ENCODE measurements around the gene C2orf72. TPM values are rescaled to one million over a fixed set of nuclear protein-coding genes. Genes with fewer than 3 reads are reported as not detected.

The C2orf72 gene
- total and polyA plus RNA-seq, 2 of the 13 experiments (the other 11 are each of a cell fraction or from before 2014, with no cell fraction given): 147 to 203 TPM

DNA sequence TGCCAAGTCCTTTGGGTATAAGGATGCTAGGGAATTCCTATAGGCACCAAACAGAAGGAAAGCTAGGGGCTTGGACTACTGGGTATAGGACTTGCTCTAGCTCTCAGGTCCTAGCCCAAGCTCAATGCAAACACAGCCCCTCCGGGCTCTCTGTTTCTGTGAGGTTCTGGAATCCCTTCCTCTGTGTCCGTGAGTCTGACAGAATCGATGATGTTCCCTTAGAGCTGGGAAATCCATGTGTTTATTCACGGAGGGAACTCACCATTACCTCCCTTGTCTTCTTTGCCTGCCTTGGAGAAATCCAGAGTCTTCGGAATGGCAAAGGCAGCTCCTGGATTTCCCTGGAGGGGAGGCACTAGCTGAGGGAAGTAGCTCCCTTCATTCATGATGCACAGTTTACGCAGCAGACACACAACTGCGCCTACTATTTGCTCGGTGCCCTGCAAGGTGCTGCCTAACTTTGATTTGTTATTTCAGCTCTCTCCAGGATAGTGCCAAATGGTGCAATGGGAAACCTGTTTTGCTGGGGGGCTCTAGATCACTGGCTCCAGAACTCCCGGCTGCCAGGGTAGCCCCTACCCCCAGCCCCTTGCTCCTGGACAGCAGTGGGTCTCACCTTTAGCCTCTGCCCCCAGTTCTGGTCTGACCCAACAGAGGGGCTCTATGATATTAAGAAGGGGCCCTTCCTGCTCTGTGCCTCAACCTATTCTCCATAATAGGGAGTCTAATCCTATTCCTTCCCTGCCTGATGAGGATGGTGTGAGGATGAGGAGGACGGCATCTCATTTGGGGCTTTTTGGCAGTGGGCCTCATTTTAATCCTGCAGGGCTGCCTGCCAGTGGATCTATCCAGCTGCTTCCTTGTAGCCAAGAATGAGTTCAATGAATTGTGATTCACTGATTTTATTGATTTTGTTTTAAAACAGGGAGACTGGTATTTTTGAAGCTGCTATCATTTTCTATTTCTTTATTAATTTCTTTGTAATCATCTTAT is 10.9 kb downstream of the C2orf72 start (continued):
- TF ChIP-seq, protein P1, sequence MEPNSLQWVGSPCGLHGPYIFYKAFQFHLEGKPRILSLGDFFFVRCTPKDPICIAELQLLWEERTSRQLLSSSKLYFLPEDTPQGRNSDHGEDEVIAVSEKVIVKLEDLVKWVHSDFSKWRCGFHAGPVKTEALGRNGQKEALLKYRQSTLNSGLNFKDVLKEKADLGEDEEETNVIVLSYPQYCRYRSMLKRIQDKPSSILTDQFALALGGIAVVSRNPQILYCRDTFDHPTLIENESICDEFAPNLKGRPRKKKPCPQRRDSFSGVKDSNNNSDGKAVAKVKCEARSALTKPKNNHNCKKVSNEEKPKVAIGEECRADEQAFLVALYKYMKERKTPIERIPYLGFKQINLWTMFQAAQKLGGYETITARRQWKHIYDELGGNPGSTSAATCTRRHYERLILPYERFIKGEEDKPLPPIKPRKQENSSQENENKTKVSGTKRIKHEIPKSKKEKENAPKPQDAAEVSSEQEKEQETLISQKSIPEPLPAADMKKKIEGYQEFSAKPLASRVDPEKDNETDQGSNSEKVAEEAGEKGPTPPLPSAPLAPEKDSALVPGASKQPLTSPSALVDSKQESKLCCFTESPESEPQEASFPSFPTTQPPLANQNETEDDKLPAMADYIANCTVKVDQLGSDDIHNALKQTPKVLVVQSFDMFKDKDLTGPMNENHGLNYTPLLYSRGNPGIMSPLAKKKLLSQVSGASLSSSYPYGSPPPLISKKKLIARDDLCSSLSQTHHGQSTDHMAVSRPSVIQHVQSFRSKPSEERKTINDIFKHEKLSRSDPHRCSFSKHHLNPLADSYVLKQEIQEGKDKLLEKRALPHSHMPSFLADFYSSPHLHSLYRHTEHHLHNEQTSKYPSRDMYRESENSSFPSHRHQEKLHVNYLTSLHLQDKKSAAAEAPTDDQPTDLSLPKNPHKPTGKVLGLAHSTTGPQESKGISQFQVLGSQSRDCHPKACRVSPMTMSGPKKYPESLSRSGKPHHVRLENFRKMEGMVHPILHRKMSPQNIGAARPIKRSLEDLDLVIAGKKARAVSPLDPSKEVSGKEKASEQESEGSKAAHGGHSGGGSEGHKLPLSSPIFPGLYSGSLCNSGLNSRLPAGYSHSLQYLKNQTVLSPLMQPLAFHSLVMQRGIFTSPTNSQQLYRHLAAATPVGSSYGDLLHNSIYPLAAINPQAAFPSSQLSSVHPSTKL (CRISPR knock-in tag; IDR thresholded peaks at IDR 0.05): no peak
- TF ChIP-seq KDM6A (CRISPR knock-in tag; IDR thresholded peaks at IDR 0.05; ENCODE audit: low read depth): no peak
- TF ChIP-seq, protein P2, sequence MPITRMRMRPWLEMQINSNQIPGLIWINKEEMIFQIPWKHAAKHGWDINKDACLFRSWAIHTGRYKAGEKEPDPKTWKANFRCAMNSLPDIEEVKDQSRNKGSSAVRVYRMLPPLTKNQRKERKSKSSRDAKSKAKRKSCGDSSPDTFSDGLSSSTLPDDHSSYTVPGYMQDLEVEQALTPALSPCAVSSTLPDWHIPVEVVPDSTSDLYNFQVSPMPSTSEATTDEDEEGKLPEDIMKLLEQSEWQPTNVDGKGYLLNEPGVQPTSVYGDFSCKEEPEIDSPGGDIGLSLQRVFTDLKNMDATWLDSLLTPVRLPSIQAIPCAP (CRISPR knock-in tag; IDR thresholded peaks at IDR 0.05; ENCODE audit: low read depth): no peak
- TF ChIP-seq POLR2G (IDR thresholded peaks at IDR 0.05; ENCODE audit: low read depth, low read length): peak; percentile 68; the same call in 1 of the 2 replicates
- no peak for TF ChIP-seq SP5 (CRISPR knock-in tag; IDR thresholded peaks at IDR 0.05; ENCODE audit: borderline replicate concordance, low read depth)
- TF ChIP-seq ETV6 (CRISPR knock-in tag; conservative IDR thresholded peaks at IDR 0.05): no peak
- TF ChIP-seq HNRNPH1 (optimal IDR thresholded peaks at IDR 0.05; ENCODE audit: low read depth, low read length): no peak
- 0 out of 2 replicates have a peak, but pooled peaks have one; percentile 4 for TF ChIP-seq SMAD3 (CRISPR knock-in tag; IDR thresholded peaks at IDR 0.05)
- TF ChIP-seq ZNF496 (CRISPR knock-in tag; IDR thresholded peaks at IDR 0.05; ENCODE audit: insufficient replicate concordance): no peak
- TF ChIP-seq, protein P3, sequence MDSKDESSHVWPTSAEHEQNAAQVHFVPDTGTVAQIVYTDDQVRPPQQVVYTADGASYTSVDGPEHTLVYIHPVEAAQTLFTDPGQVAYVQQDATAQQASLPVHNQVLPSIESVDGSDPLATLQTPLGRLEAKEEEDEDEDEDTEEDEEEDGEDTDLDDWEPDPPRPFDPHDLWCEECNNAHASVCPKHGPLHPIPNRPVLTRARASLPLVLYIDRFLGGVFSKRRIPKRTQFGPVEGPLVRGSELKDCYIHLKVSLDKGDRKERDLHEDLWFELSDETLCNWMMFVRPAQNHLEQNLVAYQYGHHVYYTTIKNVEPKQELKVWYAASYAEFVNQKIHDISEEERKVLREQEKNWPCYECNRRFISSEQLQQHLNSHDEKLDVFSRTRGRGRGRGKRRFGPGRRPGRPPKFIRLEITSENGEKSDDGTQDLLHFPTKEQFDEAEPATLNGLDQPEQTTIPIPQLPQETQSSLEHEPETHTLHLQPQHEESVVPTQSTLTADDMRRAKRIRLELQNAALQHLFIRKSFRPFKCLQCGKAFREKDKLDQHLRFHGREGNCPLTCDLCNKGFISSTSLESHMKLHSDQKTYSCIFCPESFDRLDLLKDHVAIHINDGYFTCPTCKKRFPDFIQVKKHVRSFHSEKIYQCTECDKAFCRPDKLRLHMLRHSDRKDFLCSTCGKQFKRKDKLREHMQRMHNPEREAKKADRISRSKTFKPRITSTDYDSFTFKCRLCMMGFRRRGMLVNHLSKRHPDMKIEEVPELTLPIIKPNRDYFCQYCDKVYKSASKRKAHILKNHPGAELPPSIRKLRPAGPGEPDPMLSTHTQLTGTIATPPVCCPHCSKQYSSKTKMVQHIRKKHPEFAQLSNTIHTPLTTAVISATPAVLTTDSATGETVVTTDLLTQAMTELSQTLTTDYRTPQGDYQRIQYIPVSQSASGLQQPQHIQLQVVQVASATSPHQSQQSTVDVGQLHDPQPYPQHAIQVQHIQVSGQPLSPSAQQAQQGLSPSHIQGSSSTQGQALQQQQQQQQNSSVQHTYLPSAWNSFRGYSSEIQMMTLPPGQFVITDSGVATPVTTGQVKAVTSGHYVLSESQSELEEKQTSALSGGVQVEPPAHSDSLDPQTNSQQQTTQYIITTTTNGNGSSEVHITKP (CRISPR knock-in tag; IDR thresholded peaks at IDR 0.05; ENCODE audit: low read depth): no peak
- TF ChIP-seq SKI (IDR thresholded peaks at IDR 0.05; ENCODE audit: partially characterized antibody): no peak
- no peak for TF ChIP-seq HOXA7 (CRISPR knock-in tag; IDR thresholded peaks at IDR 0.05)
- TF ChIP-seq ZKSCAN8 (CRISPR knock-in tag; IDR thresholded peaks at IDR 0.05; ENCODE audit: borderline replicate concordance): 0 out of 2 replicates have a peak, but pooled peaks have one; percentile 48
- TF ChIP-seq ZKSCAN5 (CRISPR knock-in tag; IDR thresholded peaks at IDR 0.05): no peak
- no peak for TF ChIP-seq CC2D1A (CRISPR knock-in tag; IDR thresholded peaks at IDR 0.05)
- no peak for TF ChIP-seq ZNF256 (CRISPR knock-in tag; conservative IDR thresholded peaks at IDR 0.05)
- no peak for TF ChIP-seq ZNF205 (CRISPR knock-in tag; IDR thresholded peaks at IDR 0.05)
- no peak for TF ChIP-seq NR1H2 (CRISPR knock-in tag; IDR thresholded peaks at IDR 0.05; ENCODE audit: borderline replicate concordance, low read depth)
- TF ChIP-seq, protein P4, sequence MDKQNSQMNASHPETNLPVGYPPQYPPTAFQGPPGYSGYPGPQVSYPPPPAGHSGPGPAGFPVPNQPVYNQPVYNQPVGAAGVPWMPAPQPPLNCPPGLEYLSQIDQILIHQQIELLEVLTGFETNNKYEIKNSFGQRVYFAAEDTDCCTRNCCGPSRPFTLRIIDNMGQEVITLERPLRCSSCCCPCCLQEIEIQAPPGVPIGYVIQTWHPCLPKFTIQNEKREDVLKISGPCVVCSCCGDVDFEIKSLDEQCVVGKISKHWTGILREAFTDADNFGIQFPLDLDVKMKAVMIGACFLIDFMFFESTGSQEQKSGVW (CRISPR knock-in tag; IDR thresholded peaks at IDR 0.05; ENCODE audit: borderline replicate concordance): no peak
- TF ChIP-seq RFX5 (IDR thresholded peaks at IDR 0.05; ENCODE audit: low read depth, low read length): no peak

All from HepG2 (cell line).